Measurements from ENCODE around the gene FCGR2B.
"Not testable (repeated sequence)": the region's sequence is repeated elsewhere in the genome, so short reads cannot be mapped to it uniquely, and the experiment has no call there.

The FCGR2B gene

DNA sequence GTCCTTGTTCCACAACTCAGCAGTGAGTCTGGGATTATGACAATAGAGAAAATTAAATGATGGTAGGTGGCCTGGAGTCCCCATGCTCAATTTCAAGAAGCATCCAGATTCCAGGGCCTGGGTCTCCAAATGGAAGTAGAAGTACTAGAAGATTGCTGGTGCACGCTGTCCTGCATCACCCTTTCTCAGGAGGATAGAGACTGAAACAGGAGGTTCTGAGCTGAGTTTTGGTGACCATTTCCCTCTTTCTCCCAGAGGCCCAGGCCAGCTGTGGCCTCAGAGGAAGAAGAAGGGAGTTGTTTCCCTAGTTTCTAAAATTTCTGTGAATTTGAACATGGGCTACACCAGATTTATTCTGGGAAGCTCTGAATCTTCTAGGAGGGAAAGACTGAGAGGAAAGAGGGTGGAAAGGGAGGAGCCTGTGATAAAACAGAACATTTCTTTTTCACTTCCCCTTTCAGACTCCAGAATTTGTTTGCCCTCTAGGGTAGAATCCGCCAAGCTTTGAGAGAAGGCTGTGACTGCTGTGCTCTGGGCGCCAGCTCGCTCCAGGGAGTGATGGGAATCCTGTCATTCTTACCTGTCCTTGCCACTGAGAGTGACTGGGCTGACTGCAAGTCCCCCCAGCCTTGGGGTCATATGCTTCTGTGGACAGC is at the start of gene FCGR2B:
FCGR2B (plus strand) TSS at position 460 of the 656 bp plus-strand sequence; CDS start at position 559, 99 bp downstream.
- not testable (repeated sequence) for DNase-seq

DNA sequence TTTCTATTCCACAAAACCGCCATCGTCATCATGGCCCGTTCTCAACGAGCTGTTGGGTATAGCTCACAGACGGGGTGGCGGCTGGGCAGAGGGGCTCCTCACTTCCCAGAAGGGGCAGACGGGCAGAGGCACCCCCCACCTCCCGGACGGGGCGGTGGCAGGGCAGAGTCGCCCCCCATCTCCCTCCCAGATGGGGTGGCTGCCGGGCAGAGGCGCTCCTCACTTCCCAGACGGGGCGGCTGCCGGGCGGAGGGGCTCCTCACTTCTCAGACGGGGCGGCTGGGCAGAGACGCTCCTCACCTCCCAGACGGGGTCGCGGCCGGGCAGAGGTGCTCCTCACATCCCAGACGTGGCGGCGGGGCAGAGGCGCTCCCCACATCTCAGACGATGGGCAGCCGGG is 46.5 kb upstream of the FCGR2B start:
- DNase-seq: not testable (repeated sequence)

GRCh38 chr1:161618517-161618916 is 44.4 kb upstream of the FCGR2B start:
- DNase-seq: not testable (repeated sequence)

- DNase-seq: not testable (repeated sequence)
Measured at GRCh38 chr1:161620399-161620798, 42.5 kb upstream of the FCGR2B start.

DNA sequence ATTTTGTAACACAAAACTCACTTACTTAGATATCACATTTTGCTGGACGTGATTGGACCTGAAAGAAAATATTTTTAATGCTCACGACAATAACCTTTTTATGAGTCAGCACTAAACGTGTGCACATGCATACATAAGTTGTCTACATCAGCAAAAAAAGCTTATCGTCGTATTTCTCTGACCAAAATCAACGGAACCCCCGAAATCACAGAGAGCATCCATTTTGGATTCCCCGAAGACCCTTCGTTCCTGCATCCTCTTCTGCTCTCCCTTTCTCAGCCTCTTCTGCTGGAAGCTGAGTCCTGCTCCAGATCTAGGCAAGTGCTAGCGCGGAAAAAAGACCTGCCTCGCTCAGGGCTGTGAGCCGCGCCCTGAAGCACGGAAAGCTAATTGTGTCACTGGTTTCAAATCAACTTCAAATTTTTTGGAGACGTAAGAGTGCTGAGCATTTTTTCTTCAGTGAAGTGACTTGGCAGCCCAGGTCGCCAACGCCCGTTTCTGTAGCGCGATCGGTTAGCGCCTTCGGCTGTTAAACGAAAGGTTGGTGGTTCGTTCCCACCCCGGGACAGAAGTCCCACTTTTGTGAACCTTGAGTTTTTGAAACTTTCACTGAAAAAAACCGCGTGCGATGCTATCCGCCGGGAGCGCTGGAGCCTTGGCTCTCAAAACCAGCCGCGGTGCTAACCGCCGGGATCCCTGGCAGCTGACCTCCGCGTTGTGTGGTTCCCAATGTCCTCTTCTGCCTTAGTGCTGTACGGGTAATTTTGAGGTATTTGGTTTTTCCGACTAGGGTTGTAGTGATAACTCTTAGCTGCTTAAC is 41.6 kb upstream of the FCGR2B start:
- peak; percentile 76 for DNase-seq

DNA sequence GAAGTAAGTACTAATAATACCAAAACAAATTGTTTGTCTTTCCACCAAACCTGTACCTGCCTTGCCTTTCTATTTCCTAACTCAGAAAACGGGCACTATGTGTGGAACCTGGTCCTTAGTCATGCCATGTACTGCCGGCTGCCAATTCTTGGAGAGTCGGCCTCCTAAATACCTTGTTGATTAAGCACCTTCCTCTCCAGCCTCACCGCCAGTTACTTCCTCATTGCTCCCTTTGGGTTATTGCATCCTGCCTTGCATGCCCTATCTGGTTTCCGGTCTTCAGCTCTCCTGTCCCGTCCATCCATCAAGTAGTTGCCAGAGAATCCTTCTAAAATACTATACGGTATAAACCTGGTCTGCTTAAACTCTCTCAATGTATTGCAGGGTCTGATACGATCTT is 40.9 kb upstream of the FCGR2B start:
- not testable (repeated sequence) for DNase-seq

DNA sequence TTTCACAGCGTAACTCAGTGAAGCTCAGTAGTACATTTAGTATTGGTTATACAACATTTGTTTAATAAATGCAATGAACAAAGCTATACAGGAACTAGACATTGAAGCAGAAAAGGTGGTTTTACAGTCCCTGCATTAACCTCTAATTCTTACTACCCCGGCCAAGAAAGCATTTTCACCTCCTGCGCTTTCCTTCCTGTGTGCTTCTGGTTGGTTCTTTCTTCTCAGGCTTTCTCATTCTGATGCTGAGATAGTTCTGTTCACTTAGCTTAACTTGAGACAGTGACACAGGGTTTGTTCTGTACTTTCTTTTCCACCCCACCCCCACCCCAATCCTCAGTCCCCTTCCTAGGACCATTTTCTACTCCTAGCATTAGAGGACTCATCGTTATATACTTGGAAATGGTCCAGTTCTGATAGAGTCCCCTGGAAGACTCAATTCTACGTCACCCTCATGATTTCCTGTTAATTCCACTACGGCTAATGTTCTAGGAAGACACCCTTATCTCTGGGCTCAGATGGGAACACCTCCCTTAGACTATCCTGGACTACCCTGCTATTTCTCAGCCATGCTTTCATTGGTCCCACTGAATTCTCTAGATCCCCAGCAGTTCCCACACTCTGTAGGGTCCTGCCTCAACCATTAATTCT is 39.4 kb upstream of the FCGR2B start:
- not testable (repeated sequence) for DNase-seq

DNA sequence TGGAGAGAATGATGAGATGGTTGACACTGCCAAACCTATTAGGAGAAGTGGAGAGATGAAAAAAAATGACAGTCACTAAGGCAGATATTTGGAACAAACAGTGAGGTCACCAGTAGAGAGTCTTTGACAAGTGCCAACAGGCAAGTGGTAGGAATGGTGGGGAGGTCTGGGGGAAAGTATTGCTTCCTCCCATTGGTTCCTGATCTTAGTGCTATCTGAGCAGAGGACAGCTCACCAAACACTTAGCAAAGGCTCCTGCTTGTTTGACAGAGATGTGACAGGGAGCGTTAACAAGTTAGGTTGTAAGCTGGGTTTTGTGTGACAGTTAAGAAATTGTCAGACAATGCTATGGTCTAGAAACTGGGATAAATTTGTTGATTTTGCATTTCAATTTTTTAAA is 38.3 kb upstream of the FCGR2B start:
- DNase-seq: not testable (repeated sequence)

DNA sequence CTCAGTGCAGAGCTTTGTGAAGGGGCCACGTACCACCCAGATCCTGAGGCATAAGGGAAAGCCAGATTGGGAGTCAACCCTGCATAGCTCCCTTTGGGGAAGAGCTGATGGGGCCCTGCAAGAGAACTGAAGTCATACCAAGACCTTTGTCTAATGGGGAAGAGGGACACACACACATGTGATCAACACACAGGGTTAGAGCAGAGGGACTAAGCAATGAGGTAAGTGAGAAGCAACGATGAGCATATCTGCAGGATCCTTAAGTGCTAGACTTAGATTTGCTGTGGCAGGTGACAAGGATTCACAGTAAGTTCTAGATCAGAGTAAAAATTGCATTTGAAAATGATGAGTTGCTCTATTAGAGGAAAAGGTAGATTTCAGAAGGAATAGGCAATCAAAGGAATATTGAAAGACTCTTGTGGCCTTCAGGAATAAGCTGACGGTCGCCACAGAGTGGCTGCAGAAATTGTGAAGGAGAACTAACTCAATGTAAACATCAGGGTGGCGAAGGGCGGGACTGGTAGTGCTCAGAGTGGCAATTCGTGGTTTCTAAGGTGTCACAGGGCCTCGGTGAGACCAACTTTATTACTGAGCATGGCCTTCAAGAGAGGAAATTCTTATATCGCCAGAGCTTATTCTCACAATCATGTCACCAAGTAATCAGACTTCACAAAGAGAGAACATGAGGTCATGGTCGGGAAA is 36.3 kb upstream of the FCGR2B start:
- not testable (repeated sequence) for DNase-seq

GRCh38 chr1:161630128-161630742 is 32.7 kb upstream of the FCGR2B start:
- DNase-seq: not testable (repeated sequence)

DNA sequence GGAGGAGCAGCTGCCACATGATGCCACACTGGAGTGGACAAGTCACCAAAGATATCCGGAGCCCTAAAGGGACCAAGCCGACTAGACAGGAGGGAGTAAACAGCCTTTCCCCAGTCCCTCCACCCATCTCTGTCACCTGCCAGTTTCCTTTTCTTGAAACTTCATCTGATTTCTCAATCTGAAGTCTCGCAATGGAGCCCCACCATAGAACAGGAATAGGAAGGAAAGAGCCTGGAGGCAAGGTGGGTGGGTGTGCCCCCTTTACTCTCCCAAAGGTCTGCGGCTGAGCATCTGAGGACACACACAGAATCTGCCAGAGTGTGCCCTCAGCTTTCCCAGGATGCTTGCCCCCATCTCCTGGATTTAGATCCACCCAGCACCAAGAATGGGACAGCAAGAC is 31.9 kb upstream of the FCGR2B start, which contains the start of gene FCGR3B:
FCGR3B (minus strand) TSS at position 101 of the 400 bp plus-strand sequence; CDS start at position 19, 82 bp downstream.
- no peak for DNase-seq

GRCh38 chr1:161634993-161635392 is 27.9 kb upstream of the FCGR2B start:
- not testable (repeated sequence) for DNase-seq

- DNase-seq: not testable (repeated sequence)
Measured at GRCh38 chr1:161636189-161636782, 26.7 kb upstream of the FCGR2B start.

DNA sequence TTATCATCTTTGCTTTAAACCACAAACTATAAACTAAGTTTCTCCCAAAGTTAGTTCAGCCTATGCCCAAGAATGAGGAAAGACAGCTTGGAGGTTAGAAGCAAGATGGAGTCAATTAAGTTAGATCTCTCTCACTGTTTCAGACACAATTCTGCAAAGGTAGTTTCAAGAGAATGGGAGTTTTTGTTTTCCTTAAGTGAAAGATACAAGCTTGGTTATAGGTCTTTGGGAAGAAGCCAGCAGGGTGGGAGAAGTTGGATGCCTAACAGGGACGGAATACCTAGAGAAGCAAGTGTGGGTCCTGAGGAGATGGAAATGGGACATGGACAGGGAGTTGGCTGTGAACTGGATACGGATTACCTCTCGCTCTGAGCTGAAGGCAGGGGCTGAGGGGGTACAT is 26.0 kb upstream of the FCGR2B start:
- DNase-seq: not testable (repeated sequence)

GRCh38 chr1:161638251-161638993 is 24.5 kb upstream of the FCGR2B start:
- not testable (repeated sequence) for DNase-seq

GRCh38 chr1:161639203-161639602 is 23.7 kb upstream of the FCGR2B start:
- not testable (repeated sequence) for DNase-seq

DNA sequence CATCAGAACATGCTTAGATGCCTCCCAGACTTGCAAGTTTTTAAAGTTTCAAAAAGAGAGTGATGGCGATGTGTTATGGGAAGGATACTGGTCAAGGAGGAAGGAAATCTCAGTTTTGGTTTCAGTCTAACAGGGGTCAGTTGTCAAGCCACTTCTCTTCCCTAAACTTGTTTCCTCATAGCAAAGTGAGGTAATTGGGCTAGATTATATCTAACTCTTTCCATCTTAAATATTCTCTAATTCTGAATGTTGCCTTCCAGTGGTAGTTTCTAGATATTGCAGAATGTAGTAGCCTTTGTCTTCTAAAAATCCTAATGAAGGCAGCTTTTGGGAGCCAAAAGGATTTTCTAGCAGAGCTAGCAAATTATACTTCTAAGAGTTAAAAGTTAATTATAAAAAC is 20.2 kb upstream of the FCGR2B start:
- peak; percentile 23 for DNase-seq

DNA sequence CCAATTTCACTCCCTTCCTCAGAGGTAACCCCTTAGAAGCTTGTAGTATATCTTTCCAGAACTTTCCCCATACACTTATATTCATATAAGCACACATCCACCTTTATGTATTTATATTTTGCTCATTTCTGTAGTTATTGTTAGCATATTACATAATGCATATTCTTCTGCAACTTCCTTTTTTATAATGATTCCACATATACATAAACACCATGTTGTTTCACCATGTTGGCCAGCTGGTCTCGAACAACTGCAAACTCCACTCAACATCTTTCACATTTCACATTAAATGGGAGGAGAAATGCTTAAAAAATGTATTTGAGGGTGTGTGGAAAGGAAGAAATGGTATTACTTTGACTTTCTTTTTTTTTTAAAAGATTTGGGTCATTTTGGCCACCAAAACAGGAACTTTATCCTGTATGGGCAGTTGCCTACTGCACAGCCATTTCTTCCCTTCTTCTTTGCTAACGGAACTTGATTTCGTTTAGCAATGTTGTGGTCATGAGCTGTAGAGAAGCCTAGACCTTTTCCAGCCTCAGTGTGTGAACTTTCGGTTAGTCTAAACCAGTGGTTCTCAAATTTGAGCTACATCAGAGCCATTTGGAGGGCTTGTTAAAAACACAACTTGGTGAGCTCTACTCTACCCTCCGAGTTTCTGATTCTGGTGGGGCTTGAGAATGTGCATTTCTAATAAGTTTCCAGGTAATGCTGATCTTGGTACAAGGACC is 19.3 kb upstream of the FCGR2B start:
- not testable (repeated sequence) for DNase-seq

DNA sequence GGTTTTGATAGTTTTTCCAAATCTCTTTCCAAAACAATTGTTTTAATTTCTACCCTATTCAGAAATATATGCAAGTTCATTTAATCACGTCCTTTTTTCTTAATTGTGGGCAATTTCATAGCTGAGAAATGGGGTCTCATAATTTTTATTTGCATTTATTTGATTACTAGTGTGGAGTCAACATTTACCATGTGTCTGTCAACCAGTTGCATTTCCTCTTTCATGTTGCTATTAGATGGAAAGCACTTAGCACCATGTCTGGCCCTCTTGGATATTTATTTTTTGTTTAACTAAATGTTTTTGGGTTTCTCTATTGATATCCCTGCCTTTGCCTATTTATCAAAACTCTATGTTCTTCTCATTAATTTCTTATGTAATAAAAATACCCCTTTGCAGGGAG is 18.1 kb upstream of the FCGR2B start:
- not testable (repeated sequence) for DNase-seq

Data from HCEC 1CT (cell line).